Spleen (tissue), 7 donors: ENCODE data around the gene COPS8.

Source experiments
- CTCF ChIP-seq, 11 experiments: fragments of 200-600 bp in 7 of 11; fragments of 450-650 bp in 4 of 11; sonication (generic) in 4 of 11; IDR thresholded peaks in 8 of 11; conservative IDR thresholded peaks in 3 of 11; 1 replicate in 7 of 11; 2 replicates in 4 of 11; pipeline versions ENCODE4 v1.4.0 to v1.8.0; 2016 to 2021; ENCODE audit warnings: antibody characterized with exemption in 11 of 11, inconsistent platforms in 4 of 11, mild to moderate bottlenecking in 1 of 11
- POLR2A ChIP-seq, 3 donors: fragments of 450-650 bp; IDR thresholded peaks; one replicate each; pipeline ENCODE4 v1.5.1; 2017; ENCODE audit warnings: antibody characterized with exemption in 3 of 3, mild to moderate bottlenecking in 1 of 3
- POLR2AphosphoS5 ChIP-seq, 3 donors: sonication (generic); formaldehyde crosslinking; IDR thresholded peaks; one replicate each; pipeline ENCODE4 v1.5.1; 2017; ENCODE audit warnings: antibody characterized with exemption in 3 of 3
- donor health status: DM: no; HTN: no; CAD: no; lungs with moderate emphysema.
- donor health status: DM: no; HTN: no; CAD: no.
- donor health status: DM: no; HTN: no; CAD: no.

GRCh38 chr2:237121321-237121720, 35.6 kb downstream of the COPS8 start:
- no peak for TF ChIP-seq CTCF (IDR thresholded peaks at IDR 0.05 in 8 of 11, conservative IDR thresholded peaks at IDR 0.05 in 3 of 11)
- TF ChIP-seq POLR2AphosphoS5 (IDR thresholded peaks at IDR 0.05) = no peak
- TF ChIP-seq POLR2A (IDR thresholded peaks at IDR 0.05) = no peak
